Transverse colon (tissue), 4 donors: ENCODE measurements around the gene FURIN. TPM values are rescaled to one million over a fixed set of nuclear protein-coding genes. Genes with fewer than 3 reads are reported as not detected.
"Not testable (repeated sequence)": the region's sequence is repeated elsewhere in the genome, so short reads cannot be mapped to it uniquely, and the experiment has no call there.

Experiments
- DNase-seq: peaks from one replicate; pipeline ENCODE4 v3.0.0-alpha.2; 2019
- H3K27ac ChIP-seq, 4 donors: fragments of 200-600 bp; sonication (generic); 2 replicates each; pipeline ENCODE4 v1.5.1; 2016 to 2018; ENCODE audit warnings: inconsistent platforms in 4 of 4
- H3K27me3 ChIP-seq: fragments of 200-600 bp; sonication (generic); 2 replicates; pipeline ENCODE4 v1.5.1; 2017; ENCODE audit warnings: inconsistent platforms
- H3K36me3 ChIP-seq, 4 donors: fragments of 200-600 bp; sonication (generic); 2 replicates each; pipeline ENCODE4 v1.5.1; 2017 to 2019; ENCODE audit warnings: inconsistent platforms in 4 of 4
- H3K4me1 ChIP-seq, 4 donors: fragments of 200-600 bp; sonication (generic); 2 replicates each; pipeline ENCODE4 v1.5.1; 2017 to 2020; ENCODE audit warnings: inconsistent platforms in 4 of 4
- H3K4me3 ChIP-seq, 4 donors: fragments of 200-600 bp; sonication (generic); 1 replicate in 1 of 4; 2 replicates in 3 of 4; pipeline versions ENCODE4 v1.5.1 to v1.6.1; 2017 to 2019; ENCODE audit warnings: inconsistent platforms in 4 of 4
- H3K9me3 ChIP-seq, 2 donors: fragments of 200-600 bp; sonication (generic); 2 replicates each; pipeline ENCODE4 v1.5.1; 2017 to 2019; ENCODE audit warnings: inconsistent platforms in 2 of 2
- CTCF ChIP-seq, 5 experiments: fragments of 200-600 bp in 3 of 5; fragments of 450-650 bp in 2 of 5; sonication (generic) in 3 of 5; IDR thresholded peaks; 1 replicate in 2 of 5; 2 replicates in 3 of 5; pipeline ENCODE4 v1.5.1; 2016 to 2017; ENCODE audit warnings: antibody characterized with exemption in 5 of 5, inconsistent platforms in 3 of 5, mild to moderate bottlenecking in 2 of 5, moderate library complexity in 1 of 5
- EP300 ChIP-seq: sonication (generic); formaldehyde crosslinking; IDR thresholded peaks from one replicate; pipeline ENCODE4 v1.6.1; 2017; ENCODE audit warnings: antibody characterized with exemption, low read depth
- POLR2A ChIP-seq: fragments of 450-650 bp; IDR thresholded peaks from one replicate; pipeline ENCODE4 v1.6.1; 2016; ENCODE audit warnings: antibody characterized with exemption, mild to moderate bottlenecking, moderate library complexity
- POLR2AphosphoS5 ChIP-seq, 3 donors: sonication (generic); formaldehyde crosslinking; IDR thresholded peaks; one replicate each; pipeline ENCODE4 v1.6.1; 2016; ENCODE audit warnings: antibody characterized with exemption in 3 of 3
- WGBS, 2 donors: methylation state at CpG; one replicate each; pipeline ENCODE4 v1.1.5; 2018; ENCODE audit warnings: low coverage in 1 of 2; 5-methylcytosine and 5-hydroxymethylcytosine counted together
- in situ Hi-C, 4 donors: fragments of 200-750 bp; cut with MboI; loops; one replicate each; pipeline versions ENCODE4 v1.15.0 to v1.15.1; 2017; ENCODE audit warnings: low sequenced_read_pairs in 3 of 4, low pct_ligation_motif_present in 1 of 4, low pct_unique_long_range_greater_than_20kb in 1 of 4
- intact Hi-C: fragments of 100-400 bp; cut with DNase I; formaldehyde crosslinking; loops from one replicate; pipeline ENCODE4 v1.15.1; 2023; ENCODE audit warnings: low total_unique reads
- total RNA-seq, 4 donors: library from RNA; depleted of rRNA; stranded (reverse); fragments of >200 nt; gene quantifications; one replicate each; pipeline ENCODE4 v1.1.0, GENCODE V29; 2016

The FURIN gene
- total RNA-seq, 4 donors from 2014 or later, result 64.6 to 109 (median 80.6) TPM

GRCh38 chr15:90873998-90874605 is 5.7 kb downstream of the FURIN start:
- peaks cover 0 to 27% (median 13%) of the 10 kb centered on the region in 4 donors for H3K36me3 ChIP-seq
- 53% methylated on average over 4 of the region's 15 CpGs; no CpG with 5 or more reads in 1 of the 2 donors for WGBS, 2 donors
- no peaks in the 10 kb centered on the region for H3K9me3 ChIP-seq
- TF ChIP-seq CTCF (IDR thresholded peaks at IDR 0.05) (no peak), EP300 (no peak), POLR2AphosphoS5 (IDR thresholded peaks at IDR 0.05) (no peak), POLR2A (no peak)
- intact Hi-C loops (no loop called here), in situ Hi-C loops (no loop called here)
- DNase-seq, result peak; percentile 32
- peak overlapping the region in 3 of 4 donors; percentile 13 to 96 (median 36) for H3K27ac ChIP-seq
- H3K4me3 ChIP-seq, result no peak overlapping the region
- H3K27me3 ChIP-seq, result no peaks in the 10 kb centered on the region
- peaks cover 30 to 41% (median 40%) of the 10 kb centered on the region in 4 donors for H3K4me1 ChIP-seq

GRCh38 chr15:90874986-90875385 is 6.6 kb downstream of the FURIN start:
- H3K4me3 ChIP-seq, H3K27ac ChIP-seq, H3K27me3 ChIP-seq, DNase-seq, H3K9me3 ChIP-seq, intact Hi-C loops: not testable (repeated sequence)
- Histone ChIP-seq H3K36me3 (peaks cover 0 to 36% (median 17%) of the 10 kb centered on the region in 4 donors), H3K4me1 (peaks cover 28 to 34% (median 32%) of the 10 kb centered on the region in 4 donors)
- in situ Hi-C loops, result loop anchor here in 2 of 4 donors (25.0 kb wide), 2 partner anchors 213 to 563 kb away; no protein-coding TSS in a partner anchor
- 87% methylated on average over 9 of the region's 9 CpGs; no CpG with 5 or more reads in 1 of the 2 donors for WGBS, 2 donors

GRCh38 chr15:90875549-90875981 is 7.2 kb downstream of the FURIN start:
- H3K9me3 ChIP-seq, result no peaks in the 10 kb centered on the region
- in situ Hi-C loops (loop anchor here in 2 of 4 donors (25.0 kb wide), 2 partner anchors 213 to 563 kb away; no protein-coding TSS in a partner anchor), intact Hi-C loops (no loop called here)
- TF ChIP-seq EP300 (no peak), CTCF (IDR thresholded peaks at IDR 0.05) (no peak), POLR2A (no peak), POLR2AphosphoS5 (IDR thresholded peaks at IDR 0.05) (no peak)
- H3K27me3 ChIP-seq, result no peaks in the 10 kb centered on the region
- H3K4me3 ChIP-seq, result no peak overlapping the region
- H3K36me3 ChIP-seq, result peaks cover 0 to 38% (median 17%) of the 10 kb centered on the region in 4 donors
- H3K27ac ChIP-seq, result no peak overlapping the region
- no peak for DNase-seq
- 96 to 100% methylated on average over 1 to 12 of the region's 12 CpGs for WGBS, 2 donors
- peaks cover 22 to 28% (median 26%) of the 10 kb centered on the region in 4 donors for H3K4me1 ChIP-seq

GRCh38 chr15:90876046-90876445 is 7.7 kb downstream of the FURIN start:
- H3K27ac ChIP-seq, result no peak overlapping the region
- no peak for DNase-seq
- peaks cover 0 to 38% (median 17%) of the 10 kb centered on the region in 4 donors for H3K36me3 ChIP-seq
- H3K4me3 ChIP-seq, result no peak overlapping the region
- H3K27me3 ChIP-seq, result no peaks in the 10 kb centered on the region
- peaks cover 20 to 23% (median 22%) of the 10 kb centered on the region in 4 donors for H3K4me1 ChIP-seq
- intact Hi-C loops, result no loop called here
- TF ChIP-seq EP300, result no peak
- TF ChIP-seq CTCF (IDR thresholded peaks at IDR 0.05), result no peak
- TF ChIP-seq POLR2AphosphoS5 (IDR thresholded peaks at IDR 0.05), result no peak
- H3K9me3 ChIP-seq, result no peaks in the 10 kb centered on the region
- in situ Hi-C loops, result loop anchor here in 2 of 4 donors (25.0 kb wide), 2 partner anchors 214 to 564 kb away; no protein-coding TSS in a partner anchor
- 95% methylated on average over 20 of the region's 20 CpGs; no CpG with 5 or more reads in 1 of the 2 donors for WGBS, 2 donors
